Small intestine (tissue), 7 donors: ENCODE results near the gene CPB2. TPM values are rescaled to one million over a fixed set of nuclear protein-coding genes. Genes with fewer than 3 reads are reported as not detected.

ENCODE experiments used
- DNase-seq, 2 donors: peaks; one replicate each; pipeline versions ENCODE4 v3.0.0 to v3.0.0-alpha.2; 2013
- FAIRE-seq: peaks from 2 replicates; lab custom pipeline; 2012; peaks lifted over from hg19 to GRCh38; lab: Jason Lieb, UNC
- H3K27ac ChIP-seq, 3 donors: one replicate each; pipeline ENCODE4 v1.5.1; 2013; ENCODE audit warnings: low read length in 2 of 3, mild to moderate bottlenecking in 2 of 3, control low read depth in 1 of 3, inconsistent platforms in 1 of 3, low read depth in 1 of 3, moderate library complexity in 1 of 3
- H3K27me3 ChIP-seq, 3 donors: one replicate each; pipeline ENCODE4 v1.6.1; 2013; ENCODE audit warnings: low read length in 3 of 3, inconsistent platforms in 1 of 3; ENCODE audit not compliant: control insufficient read depth in 3 of 3, insufficient read depth in 3 of 3
- H3K36me3 ChIP-seq, 3 donors: one replicate each; pipeline ENCODE4 v1.6.1; 2013; ENCODE audit warnings: low read length in 3 of 3, inconsistent platforms in 1 of 3, low read depth in 1 of 3, mild to moderate bottlenecking in 1 of 3, moderate library complexity in 1 of 3; ENCODE audit not compliant: control insufficient read depth in 3 of 3, insufficient read depth in 2 of 3
- H3K4me1 ChIP-seq, 3 donors: one replicate each; pipeline ENCODE4 v1.6.1; 2013; ENCODE audit warnings: low read length in 2 of 3, inconsistent platforms in 1 of 3, low read depth in 1 of 3, mild to moderate bottlenecking in 1 of 3, moderate library complexity in 1 of 3; ENCODE audit not compliant: control insufficient read depth in 3 of 3, insufficient read depth in 2 of 3
- H3K4me3 ChIP-seq, 3 donors: one replicate each; pipeline ENCODE4 v1.5.1; 2013; ENCODE audit warnings: low read length in 3 of 3, control low read depth in 1 of 3, inconsistent platforms in 1 of 3, low read depth in 1 of 3, mild to moderate bottlenecking in 1 of 3, moderate library complexity in 1 of 3
- H3K9me3 ChIP-seq, 2 donors: one replicate each; pipeline ENCODE4 v1.6.1; 2013; ENCODE audit warnings: low read depth in 1 of 2, low read length in 1 of 2; ENCODE audit not compliant: control insufficient read depth in 2 of 2, insufficient read depth in 1 of 2
- WGBS, 3 donors: extraction: QIAGEN DNeasy Blood & Tissue Kit; methylation state at CpG; one replicate each; pipeline ENCODE4 v1.1.7; 2013; 5-methylcytosine and 5-hydroxymethylcytosine counted together
- polyA plus RNA-seq, 4 donors: library from polyadenylated mRNA; stranded (reverse) in 3 of 4; unstranded in 1 of 4; fragments of 200-250 nt in 3 of 4; fragments of 120-200 nt in 1 of 4; gene quantifications; one replicate each; pipeline versions ENCODE4 v1.2.1 to v1.2.3, GENCODE V29; 2013
- donor health status: healthy with polysubstance abuse.
- donor health status: control.
- donor health status: control.
- donor health status: Bipolar disorder and iron deficiency.
- donor health status: healthy.

Gene CPB2
- polyA plus RNA-seq, 4 donors: 0.06 TPM; not detected in 3

DNA sequence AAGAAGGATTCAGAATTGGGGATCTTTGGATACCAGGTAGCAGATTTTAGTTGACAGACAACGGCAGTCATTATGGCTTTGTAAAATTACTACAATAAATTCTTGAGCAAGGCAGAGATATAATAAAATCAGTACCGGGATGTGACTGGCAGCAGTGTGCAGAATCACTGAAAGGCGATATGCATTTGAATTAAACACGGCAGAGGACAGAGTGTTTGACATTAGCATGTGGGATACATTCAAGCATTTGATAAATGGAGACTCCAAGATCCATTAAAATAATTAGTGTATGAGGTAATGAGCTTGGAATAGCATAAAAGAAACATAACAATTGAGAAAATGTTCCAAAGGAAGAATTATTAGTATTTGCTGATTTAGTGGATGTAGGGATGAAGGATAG, 40.3 kb upstream of the CPB2 start:
- H3K36me3 ChIP-seq: no peaks in the 10 kb centered on the region
- no peaks in the 10 kb centered on the region for H3K27me3 ChIP-seq
- H3K27ac ChIP-seq: no peak overlapping the region
- 51 to 66% (median 64%) methylated on average over 4 of the region's 4 CpGs for WGBS, 3 donors
- H3K4me3 ChIP-seq: no peak overlapping the region
- no peaks in the 10 kb centered on the region for H3K4me1 ChIP-seq
- FAIRE-seq: no peak
- no peak for DNase-seq
- H3K9me3 ChIP-seq: no peaks in the 10 kb centered on the region

GRCh38 chr13:46143184-46143701, 38.4 kb upstream of the CPB2 start:
- Histone ChIP-seq H3K4me1 (no peaks in the 10 kb centered on the region), H3K27me3 (no peaks in the 10 kb centered on the region), H3K9me3 (no peaks in the 10 kb centered on the region), H3K27ac (no peak overlapping the region), H3K4me3 (no peak overlapping the region), H3K36me3 (peaks cover 0 to 2% (median 0%) of the 10 kb centered on the region in 3 donors)
- DNase-seq (peak in 1 of 2 donors; percentile 7), FAIRE-seq (no peak)
- 31 to 56% (median 49%) methylated on average over 4 of the region's 4 CpGs for WGBS, 3 donors

- Histone ChIP-seq H3K4me3 (no peak overlapping the region), H3K36me3 (peaks cover 0 to 2% (median 0%) of the 10 kb centered on the region in 3 donors), H3K27ac (no peak overlapping the region), H3K4me1 (no peaks in the 10 kb centered on the region), H3K27me3 (no peaks in the 10 kb centered on the region), H3K9me3 (no peaks in the 10 kb centered on the region)
- FAIRE-seq: no peak
- no peak for DNase-seq
- WGBS, 3 donors: 44 to 60% (median 59%) methylated on average over 3 of the region's 3 CpGs
Observed at GRCh38 chr13:46142776-46143175, 37.9 kb upstream of the CPB2 start.

DNA sequence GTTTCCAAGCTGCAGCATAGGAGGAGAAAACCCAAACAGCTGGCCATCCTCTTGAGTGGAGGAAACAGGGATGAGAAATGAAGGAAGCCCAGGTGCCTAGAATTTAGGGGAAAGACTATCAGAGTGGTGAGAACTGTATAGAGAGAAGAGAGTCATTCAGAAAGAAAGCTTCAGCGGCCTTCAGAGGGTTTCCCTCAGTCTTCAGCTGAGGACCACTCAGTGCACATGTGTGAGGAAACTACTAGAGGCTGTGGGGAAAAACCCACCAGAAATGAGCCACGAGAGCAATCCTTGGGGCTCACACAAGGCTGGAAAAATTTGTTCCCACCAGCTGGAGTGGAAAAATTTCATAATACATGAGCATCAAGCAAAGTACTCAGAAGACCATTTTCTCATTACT, 35.2 kb upstream of the CPB2 start:
- no peak overlapping the region for H3K27ac ChIP-seq
- 64 to 85% (median 76%) methylated on average over 2 of the region's 2 CpGs for WGBS, 3 donors

GRCh38 chr13:46137627-46138317, 32.9 kb upstream of the CPB2 start:
- 63 to 78% (median 69%) methylated on average over 2 of the region's 2 CpGs for WGBS, 3 donors

More for the DNA sequence above, 35.2 kb upstream of the CPB2 start:
- Histone ChIP-seq H3K9me3 (no peaks in the 10 kb centered on the region), H3K4me1 (no peaks in the 10 kb centered on the region), H3K36me3 (peaks cover 0 to 2% (median 0%) of the 10 kb centered on the region in 3 donors), H3K4me3 (no peak overlapping the region), H3K27me3 (no peaks in the 10 kb centered on the region)
- no peak for FAIRE-seq
- DNase-seq: no peak

GRCh38 chr13:46136688-46137087, 31.9 kb upstream of the CPB2 start:
- no peak overlapping the region for H3K4me3 ChIP-seq
- DNase-seq (no peak), FAIRE-seq (no peak)
- WGBS, 3 donors: 80 to 89% (median 86%) methylated on average over 4 of the region's 4 CpGs
- H3K27ac ChIP-seq: no peak overlapping the region
- H3K27me3 ChIP-seq: no peaks in the 10 kb centered on the region
- no peaks in the 10 kb centered on the region for H3K9me3 ChIP-seq
- peaks cover 0 to 2% (median 0%) of the 10 kb centered on the region in 3 donors for H3K36me3 ChIP-seq
- no peaks in the 10 kb centered on the region for H3K4me1 ChIP-seq

More at GRCh38 chr13:46137627-46138317, 32.9 kb upstream of the CPB2 start:
- Histone ChIP-seq H3K4me3 (no peak overlapping the region), H3K36me3 (peaks cover 0 to 2% (median 0%) of the 10 kb centered on the region in 3 donors), H3K27me3 (no peaks in the 10 kb centered on the region), H3K4me1 (no peaks in the 10 kb centered on the region), H3K27ac (no peak overlapping the region), H3K9me3 (no peaks in the 10 kb centered on the region)
- FAIRE-seq (no peak), DNase-seq (no peak)

- FAIRE-seq: no peak
- no peak overlapping the region for H3K4me3 ChIP-seq
- H3K27me3 ChIP-seq: no peaks in the 10 kb centered on the region
- DNase-seq: peak in 1 of 2 donors; percentile 31
- H3K27ac ChIP-seq: no peak overlapping the region
- no peaks in the 10 kb centered on the region for H3K4me1 ChIP-seq
- 36 to 51% (median 40%) methylated on average over 4 of the region's 4 CpGs for WGBS, 3 donors
- H3K9me3 ChIP-seq: no peaks in the 10 kb centered on the region
- peaks cover 0 to 4% (median 0%) of the 10 kb centered on the region in 3 donors for H3K36me3 ChIP-seq
Observed at GRCh38 chr13:46134961-46135522, 30.2 kb upstream of the CPB2 start.

- FAIRE-seq (no peak), DNase-seq (no peak)
- Histone ChIP-seq H3K9me3 (no peaks in the 10 kb centered on the region), H3K27ac (no peak overlapping the region), H3K4me3 (no peak overlapping the region), H3K27me3 (no peaks in the 10 kb centered on the region), H3K36me3 (peaks cover 0 to 3% (median 2%) of the 10 kb centered on the region in 3 donors), H3K4me1 (no peaks in the 10 kb centered on the region)
- 70 to 87% (median 84%) methylated on average over 2 of the region's 2 CpGs for whole genome bisulfite sequencing, 3 donors
Observed at GRCh38 chr13:46134494-46134893, 29.7 kb upstream of the CPB2 start.
